NCI-H128 (cell line): ENCODE data around the gene RNF43.

ENCODE experiments used
- DNase-seq: peaks from one replicate; lab custom pipeline; 2025; ENCODE audit not compliant: unreplicated experiment; lab: John Stamatoyannopoulos, UW

Gene RNF43

GRCh38 chr17:58417300-58418092 lies at the start of gene RNF43:
RNF43 (minus strand) TSS chr17:58417534; CDS start chr17:58415577, 1,957 bp downstream.
- DNase-seq = peak; percentile 60

DNA sequence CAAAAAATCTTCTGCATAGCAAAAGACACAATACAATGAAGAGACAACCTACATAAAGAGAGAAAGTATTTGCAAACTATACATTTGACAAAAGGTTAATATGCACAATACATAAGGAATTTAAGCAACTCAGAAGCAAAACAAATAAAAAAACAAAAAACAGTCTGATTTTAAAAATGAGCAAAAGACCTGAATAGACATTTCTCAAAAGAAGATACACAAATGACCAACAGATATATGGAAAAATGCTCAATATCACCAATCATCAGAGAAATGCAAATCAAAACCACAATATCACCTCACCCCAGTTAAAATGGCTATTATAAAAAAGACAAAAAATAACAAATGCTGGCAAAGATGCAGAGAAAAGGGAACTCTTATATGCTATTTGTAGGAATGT lies 38.2 kb upstream of the RNF43 start:
- DNase-seq = no peak

GRCh38 chr17:58452738-58453137 lies 35.4 kb upstream of the RNF43 start:
- no peak for DNase-seq

GRCh38 chr17:58447039-58447975 lies 30.0 kb upstream of the RNF43 start:
- DNase-seq = peak; percentile 31

DNA sequence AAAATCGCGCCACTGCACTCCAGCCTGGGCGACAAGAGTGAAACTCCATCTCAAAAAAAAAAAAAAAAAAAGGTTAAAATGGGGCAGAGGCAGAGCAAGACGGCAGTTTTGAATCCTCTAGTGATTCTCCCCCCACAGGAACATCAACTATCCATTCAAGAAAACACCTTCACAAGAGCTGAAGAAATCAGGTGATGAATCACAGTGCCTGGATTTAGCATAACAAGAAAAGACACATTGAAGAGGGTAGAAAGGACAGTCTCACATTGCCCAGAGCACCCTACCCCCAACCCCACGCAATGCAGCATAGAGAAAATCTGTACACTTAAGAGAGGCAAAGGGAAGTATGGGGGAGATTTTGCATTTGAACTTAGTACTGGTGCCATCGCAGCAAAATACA lies 28.8 kb upstream of the RNF43 start:
- DNase-seq = no peak

DNA sequence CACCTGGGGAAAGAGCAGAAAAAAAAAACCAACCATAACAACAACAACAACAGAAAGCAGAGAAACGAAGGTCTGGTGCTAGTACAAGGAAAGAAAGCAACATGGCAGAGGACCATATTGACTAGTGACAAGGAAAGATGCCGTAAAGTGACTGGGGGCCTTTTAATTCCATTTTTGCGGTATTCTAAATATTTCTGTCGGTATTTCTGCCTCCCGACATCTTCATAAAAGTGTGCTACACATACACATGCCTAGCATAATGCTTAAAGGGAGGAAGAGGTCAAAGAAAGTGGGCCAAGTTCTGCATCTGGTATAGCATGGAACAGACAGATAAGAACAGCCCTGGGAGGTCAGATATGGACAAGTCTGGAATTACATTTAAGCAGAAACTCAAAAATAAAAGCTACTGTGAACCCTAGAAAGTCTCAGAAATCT lies 19.5 kb upstream of the RNF43 start:
- DNase-seq = no peak

DNA sequence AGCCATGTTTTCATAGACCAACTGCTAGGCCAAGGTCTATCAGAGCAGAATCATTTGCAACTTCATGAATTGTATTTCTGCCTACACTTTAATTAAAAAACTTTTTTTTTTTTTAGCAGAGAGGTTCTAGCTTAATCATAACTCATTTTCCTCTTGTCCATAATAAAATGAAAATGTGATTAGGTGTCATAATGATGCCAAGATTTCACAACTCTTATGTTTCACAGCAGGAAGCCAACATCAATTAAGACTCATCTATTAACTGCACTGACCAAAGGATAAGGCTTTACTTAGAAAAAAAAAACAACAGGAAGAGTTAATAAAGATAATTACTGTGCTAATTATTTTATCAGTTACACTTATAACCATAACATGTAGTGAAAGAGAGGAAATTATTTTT lies 18.9 kb upstream of the RNF43 start:
- DNase-seq = no peak

DNA sequence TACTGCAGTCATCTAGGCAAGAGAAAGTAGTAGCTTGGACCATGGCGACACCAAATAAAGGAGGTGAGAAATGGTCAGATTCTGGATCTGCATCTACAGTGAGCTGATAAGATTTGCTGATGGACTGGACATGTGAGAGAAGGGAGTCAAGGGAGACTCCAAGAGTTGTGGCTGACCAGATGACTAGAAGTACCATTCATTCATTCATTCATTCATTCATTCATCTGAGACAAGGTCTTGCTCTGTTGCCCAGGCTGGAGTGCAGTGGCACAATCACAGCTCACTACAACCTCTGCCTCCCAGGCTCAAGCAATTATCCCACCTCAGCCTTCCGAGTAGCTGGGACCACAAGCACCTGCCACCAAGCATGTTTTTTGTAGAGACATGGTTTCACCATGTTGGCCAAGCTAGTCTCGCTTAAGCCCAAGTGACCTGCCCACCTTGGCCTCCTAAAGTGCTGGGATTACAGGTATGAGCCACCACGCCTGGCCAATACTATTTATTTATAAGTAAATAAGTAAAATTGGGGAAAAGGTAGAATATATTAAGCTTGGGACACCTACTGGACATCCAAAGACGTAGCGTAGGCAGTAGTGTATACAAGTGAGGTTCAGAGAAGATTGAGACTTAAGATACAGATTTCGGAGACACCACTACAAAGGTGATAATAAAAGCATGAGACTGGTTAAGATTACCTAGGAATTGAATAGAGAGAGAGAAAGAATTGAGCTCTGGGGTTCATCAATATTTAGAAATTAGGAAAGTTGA lies 15.7 kb upstream of the RNF43 start:
- DNase-seq = no peak

GRCh38 chr17:58427807-58428206 lies 10.5 kb upstream of the RNF43 start:
- DNase-seq = no peak

- no peak for DNase-seq
Observed at GRCh38 chr17:58421711-58422110, 4.4 kb upstream of the RNF43 start.

DNA sequence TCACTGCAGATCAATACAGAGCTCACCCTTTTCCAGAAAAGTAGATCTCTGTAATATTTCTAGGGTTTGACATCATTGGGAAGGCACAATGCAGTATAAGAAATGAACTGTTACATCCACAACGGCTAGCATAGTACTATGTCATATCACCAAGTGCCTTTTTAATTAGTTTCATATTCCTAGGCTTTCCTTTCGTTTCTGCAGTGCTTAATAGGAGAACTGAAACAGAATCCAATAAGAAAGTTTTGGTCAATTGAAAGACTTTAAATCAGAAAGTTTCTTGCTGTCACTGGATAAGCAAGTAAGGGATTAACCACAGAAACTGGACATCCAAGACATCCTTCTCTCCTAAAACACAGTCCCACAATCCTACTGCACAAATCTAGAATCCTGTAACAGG lies 3.5 kb upstream of the RNF43 start:
- DNase-seq = no peak

GRCh38 chr17:58416937-58417299 lies 416 bp downstream of the RNF43 start:
- no peak for DNase-seq

GRCh38 chr17:58416396-58416795 lies 938 bp downstream of the RNF43 start:
- DNase-seq = no peak

- DNase-seq = no peak
Observed at GRCh38 chr17:58415371-58416055, 1.8 kb downstream of the RNF43 start.

DNA sequence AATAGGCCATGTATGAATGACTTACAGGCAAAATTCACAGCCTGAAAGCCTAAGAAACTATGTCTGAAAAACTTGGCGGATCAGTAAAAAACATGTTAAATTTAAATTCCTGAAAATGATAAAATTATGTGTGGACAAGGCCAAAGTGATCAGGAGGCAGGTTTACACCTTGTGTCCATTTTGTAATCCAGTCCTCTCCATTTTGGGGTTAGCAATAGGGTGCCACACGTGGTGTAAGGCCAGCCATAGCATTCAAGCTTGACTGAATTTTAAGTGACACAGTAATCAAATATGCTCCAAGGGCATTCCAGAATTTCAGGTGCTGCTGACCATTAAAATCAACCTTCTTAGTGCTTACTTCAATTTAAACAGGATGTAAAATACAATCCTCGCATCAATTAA lies 2.7 kb downstream of the RNF43 start:
- no peak for DNase-seq

DNA sequence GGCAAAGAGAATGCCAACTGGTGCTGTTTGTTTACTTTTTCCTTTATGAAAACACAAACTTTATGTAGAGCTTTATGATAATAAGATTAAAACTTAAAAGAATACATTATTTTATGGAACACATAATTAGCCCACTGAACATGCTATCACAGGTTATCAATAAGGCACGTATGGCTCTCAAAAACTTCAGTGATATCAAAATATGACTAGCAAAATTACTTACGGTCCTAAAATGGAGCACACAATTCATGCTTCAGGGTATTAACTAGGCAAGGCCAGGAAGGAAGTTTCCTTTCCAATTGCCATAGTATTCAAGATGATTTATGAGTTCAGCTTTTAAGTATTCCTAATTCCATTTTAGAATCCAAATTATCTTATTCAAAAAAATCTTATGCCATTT lies 3.6 kb downstream of the RNF43 start:
- no peak for DNase-seq

DNA sequence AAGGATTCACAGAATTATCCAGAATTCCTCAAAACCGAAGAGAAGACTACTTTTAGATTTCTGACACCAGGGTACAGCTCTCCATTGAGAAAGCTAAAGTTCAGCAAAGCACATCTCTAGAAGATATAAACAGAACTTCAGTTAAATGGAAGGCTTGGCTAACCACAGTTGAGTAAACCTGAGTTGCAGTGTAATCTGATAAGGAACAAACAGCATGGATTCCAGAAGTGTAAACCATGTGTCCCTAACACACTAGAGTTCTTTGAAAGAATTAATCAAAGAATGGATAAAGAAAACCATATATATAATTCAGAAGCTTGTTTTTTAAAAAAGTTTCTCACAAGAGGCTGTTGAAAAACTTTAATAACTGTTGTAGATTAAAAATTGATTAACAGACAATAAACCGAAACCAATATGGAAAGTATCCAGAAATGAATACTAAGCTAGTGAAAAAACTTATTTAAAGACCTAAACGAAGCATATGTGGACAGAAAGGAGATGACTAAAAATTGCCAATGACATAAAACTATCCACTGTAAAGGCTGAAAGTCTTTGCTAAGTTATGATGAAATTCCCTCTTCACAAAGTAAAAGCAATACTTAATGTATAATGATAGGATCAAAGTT lies 4.3 kb downstream of the RNF43 start:
- no peak for DNase-seq

DNA sequence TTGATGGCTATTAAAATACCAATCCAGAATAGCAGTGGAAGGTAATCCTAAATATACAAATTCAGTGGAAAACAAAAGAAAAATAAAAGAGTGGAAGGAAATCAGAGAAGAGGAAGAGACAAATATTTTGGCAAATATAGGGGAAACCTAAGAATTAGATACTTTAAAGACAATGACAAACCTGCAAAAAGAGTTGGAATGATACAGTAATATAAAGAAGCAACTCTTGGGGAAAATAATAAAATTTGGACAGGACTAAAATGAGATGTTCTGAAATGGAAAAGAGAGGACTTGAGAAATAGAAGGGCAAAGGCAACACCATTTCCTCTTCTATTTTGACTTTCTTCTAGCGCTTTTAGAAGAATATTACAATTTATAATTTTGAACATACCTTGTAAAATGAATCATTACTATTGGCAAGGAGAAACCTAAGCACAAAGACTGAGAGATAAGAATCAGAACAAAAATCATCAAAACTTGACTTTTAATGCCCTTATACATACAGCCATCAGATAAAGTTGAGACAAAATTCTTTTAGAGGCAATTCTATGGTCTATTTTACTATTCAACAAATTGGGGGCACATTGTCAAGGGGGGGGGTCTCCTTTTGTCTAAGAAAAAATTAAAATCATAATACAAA lies 5.2 kb downstream of the RNF43 start:
- DNase-seq = no peak

DNA sequence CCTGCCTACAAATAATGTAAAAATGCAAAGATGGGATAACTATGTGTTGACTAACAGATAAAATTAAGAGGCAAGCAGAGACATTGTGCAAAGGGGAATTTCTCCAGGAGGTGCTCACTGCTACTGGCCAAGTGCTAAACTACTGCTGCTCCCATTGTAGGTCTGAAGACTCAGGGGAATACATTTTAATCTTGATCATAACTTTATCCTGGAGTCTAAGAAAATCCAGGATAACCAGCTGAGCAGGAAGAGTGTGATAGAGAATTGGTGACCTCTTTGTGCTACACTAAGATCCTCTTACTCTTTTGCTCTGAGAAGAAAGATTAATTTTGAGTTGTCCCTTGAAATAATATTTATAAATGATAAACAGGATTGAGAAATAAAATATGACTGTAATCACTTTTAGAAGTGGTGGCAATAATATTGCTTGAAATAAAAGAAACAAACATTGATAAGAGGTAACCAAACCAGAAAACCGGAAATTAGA lies 5.9 kb downstream of the RNF43 start:
- no peak for DNase-seq
